ENCODE results near the gene TNFRSF14. TPM values are rescaled to one million over a fixed set of nuclear protein-coding genes. Genes with fewer than 3 reads are reported as not detected.

TNFRSF14 gene
- total RNA-seq: 2.4 TPM

GRCh38 chr1:2556277-2556677 is at the start of gene TNFRSF14:
TNFRSF14 (plus strand) TSS chr1:2556371; CDS start chr1:2556665, 294 bp downstream.
- DNase-seq (ENCODE audit: low spot score in 2 of 2) (peak in 1 of 2 donors; percentile 74), FAIRE-seq (no peak)

DNA sequence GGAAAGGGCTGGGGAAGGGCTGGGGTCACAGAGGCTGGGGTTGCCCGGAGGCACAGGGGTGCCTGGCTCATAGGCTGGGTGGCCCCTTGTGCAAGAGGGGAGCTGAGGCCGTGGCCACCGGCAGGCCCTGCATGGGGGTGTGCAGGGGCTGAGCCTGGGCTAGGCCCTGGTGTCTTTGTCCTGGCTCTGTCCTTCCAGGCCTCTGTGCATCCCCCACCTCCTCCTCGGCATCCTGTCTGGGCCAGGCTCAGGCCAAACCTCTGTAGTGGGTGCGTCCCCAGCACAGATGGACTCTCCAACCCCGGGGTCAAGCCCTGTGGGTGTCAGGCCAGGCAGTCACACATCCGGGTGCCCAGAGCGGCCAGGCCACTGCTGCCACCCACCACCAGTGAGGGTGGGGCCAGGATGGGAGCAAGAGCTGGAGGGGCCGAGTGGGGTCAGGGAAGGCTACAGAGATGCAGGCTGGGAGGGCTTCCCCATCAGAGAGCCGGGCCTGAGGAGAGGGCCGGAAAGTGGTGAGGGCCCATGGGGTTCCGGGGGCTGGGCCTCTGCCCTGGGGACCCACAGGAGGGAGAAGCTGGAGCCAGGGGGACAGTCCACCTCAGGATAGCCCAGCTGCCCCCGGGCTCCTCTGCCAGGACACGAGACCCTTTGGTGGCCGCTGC is 49.1 kb upstream of the TNFRSF14 start:
- no peak for DNase-seq (ENCODE audit: low spot score in 2 of 2)
- FAIRE-seq: no peak

- DNase-seq (ENCODE audit: low spot score in 2 of 2) (no peak), FAIRE-seq (no peak)
Observed at GRCh38 chr1:2507744-2508155, 48.4 kb upstream of the TNFRSF14 start.

GRCh38 chr1:2508180-2508579 is 48.0 kb upstream of the TNFRSF14 start:
- no peak for DNase-seq (ENCODE audit: low spot score in 2 of 2)
- no peak for FAIRE-seq

DNA sequence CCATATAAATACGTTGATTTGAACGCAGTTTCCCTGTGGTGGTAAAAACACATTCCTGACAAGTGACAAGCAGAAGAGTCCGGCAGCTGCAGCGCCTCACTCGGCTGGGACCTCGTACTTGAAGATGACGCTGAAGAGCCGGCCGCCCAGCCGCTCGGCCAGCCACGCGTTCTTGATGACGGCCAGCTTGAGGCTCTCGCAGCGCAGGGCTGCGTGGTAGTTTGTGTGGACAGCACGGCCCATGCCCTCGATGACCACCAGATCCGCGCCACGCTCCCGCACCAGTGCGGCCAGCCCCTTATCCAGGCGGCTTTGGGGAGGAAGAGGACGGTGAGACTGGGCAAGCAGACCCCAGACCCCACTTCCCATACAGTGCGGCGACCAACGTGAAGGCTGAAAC is 47.4 kb upstream of the TNFRSF14 start:
- DNase-seq (ENCODE audit: low spot score in 2 of 2): no peak
- FAIRE-seq: no peak

DNA sequence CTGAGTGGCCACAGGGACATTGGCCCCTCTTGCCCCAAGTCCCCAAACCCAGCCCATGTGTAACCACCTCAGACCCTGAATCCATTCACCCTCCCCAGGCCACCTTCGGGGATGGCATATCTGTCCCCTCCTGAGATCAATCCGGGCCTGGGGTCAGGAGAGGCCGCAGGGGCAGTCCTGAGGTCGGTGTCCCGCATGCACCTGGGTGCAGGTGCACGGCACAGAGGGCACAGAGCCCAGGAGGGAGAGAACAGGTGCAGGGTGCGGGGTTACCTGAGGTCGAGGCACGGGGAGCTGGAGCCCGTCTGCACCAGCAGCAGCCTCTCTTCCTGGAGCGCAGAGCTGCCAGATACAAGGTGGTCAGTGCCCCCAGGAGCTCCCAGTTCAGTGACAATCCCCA is 46.6 kb upstream of the TNFRSF14 start:
- no peak for FAIRE-seq
- no peak for DNase-seq (ENCODE audit: low spot score in 2 of 2)

GRCh38 chr1:2510366-2511155 is 45.6 kb upstream of the TNFRSF14 start:
- DNase-seq (ENCODE audit: low spot score in 2 of 2): no peak
- no peak for FAIRE-seq

- DNase-seq (ENCODE audit: low spot score in 2 of 2) (no peak), FAIRE-seq (no peak)
Observed at GRCh38 chr1:2512862-2513421, 43.2 kb upstream of the TNFRSF14 start.

DNA sequence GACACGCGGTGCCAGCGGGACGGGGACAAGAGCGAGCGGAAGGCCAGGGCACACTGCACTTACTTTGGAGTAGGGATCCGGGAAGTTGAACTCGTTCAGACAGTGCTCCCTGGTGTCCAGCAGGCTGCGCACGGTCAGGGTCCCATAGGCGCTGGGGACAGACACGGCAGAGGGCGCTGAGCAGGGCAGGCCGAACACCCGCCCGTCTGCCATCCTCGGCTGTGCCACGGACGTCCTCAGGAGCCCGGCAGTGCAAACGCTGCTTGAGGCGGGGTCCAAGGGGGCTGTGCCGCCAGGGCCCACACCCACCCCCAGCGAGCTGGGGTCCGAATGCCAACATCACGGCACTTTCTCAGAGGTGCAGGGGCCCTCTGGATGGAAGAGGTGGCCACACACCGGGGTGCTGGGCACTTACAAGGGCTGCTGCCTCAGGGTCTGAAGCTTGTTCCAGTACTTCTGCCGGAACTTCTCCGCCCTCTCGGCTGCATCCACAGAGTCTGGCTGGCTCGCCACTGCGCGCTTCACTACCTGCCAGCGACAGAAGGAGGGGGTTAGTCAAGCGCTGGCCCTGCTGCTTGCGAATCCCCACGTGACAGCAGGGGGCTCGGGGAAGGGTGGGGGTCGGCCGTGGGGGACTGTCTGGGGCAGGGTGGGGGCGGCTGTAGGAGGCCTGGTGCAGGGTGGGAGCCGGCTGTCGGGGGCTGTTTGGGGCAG is 42.1 kb upstream of the TNFRSF14 start:
- DNase-seq (ENCODE audit: low spot score in 2 of 2) (no peak), FAIRE-seq (no peak)

DNA sequence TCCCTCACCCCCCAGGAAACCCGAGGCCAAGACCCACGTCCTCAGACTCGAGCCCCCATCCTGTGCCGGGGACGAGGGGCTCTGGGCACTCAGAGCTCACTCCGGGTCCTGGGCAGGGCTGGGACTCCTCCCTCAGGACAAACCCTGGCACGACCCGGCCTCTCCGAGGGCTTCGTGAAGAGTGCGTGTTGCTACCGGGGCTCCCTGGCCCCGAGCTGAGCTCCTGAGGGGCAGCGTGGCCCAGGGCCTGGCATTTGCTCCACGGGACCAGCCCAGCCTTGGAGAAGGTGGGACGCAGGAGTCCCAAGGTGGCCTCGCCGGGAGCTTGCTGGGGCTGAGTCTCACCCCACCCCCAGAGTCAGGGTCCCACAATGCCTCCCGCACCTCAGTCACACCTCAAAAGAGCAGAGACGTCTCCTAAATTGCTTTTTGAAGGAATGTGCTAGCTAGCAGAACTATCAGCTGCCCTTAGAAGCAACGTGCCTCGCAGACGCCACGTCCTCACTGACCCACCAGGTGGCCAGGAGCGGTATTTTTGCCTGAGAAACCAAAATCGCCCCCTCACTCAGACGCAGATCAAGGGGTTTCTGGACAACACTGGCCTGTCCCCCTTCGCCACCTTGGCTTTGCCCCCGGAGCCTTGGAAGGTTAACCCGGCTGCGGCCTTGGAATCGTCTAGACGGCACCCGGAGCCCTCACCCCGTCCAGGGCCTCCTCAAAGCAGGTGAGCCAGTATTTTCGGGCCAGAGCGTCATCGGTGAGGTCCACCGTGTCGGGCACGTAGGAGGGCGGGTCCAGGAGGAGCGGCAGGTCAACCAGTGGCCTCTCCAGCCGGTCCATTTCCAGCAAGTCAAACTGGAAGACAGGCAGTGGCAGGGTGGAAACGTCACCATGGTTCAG is 41.1 kb upstream of the TNFRSF14 start:
- FAIRE-seq (no peak), DNase-seq (ENCODE audit: low spot score in 2 of 2) (no peak)

DNA sequence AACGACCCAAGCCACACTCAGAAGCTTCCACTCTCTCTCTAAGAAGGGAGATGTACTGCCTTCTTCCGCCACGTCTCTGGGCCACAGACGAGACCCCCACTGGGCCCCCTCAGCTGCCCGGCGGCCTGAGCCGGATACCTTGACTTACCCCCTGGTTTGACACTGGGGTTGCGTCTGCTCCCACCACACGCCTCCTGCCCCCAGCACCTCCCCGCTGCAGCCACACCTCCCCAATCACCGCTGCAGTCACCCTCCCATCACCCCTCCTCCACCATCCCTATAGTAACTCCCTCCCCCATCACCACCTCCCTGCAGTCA is 40.4 kb upstream of the TNFRSF14 start:
- DNase-seq (ENCODE audit: low spot score in 2 of 2) (no peak), FAIRE-seq (no peak)

DNA sequence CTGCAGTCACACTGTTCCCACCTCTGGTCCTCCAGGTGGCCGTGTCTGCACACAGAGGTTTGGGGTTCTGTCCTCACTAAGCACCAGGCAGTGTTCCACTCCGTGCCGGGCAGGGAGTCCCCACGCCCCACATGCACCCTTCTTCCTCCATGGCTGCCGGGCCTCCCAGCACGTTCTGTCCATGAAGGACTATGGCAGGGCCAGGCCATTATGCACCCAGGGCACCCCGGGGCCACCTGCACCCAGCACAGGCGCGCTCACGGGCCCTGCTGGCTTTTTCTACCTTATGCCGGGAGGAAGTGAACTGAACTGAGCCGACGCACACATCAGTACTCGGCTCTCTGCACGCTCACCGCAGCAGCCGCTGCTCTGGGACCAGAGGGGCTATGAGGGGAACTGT is 40.0 kb upstream of the TNFRSF14 start:
- FAIRE-seq: no peak
- DNase-seq (ENCODE audit: low spot score in 2 of 2): no peak

- FAIRE-seq (no peak), DNase-seq (ENCODE audit: low spot score in 2 of 2) (no peak)
Observed at GRCh38 chr1:2516946-2517345, 39.2 kb upstream of the TNFRSF14 start.

DNA sequence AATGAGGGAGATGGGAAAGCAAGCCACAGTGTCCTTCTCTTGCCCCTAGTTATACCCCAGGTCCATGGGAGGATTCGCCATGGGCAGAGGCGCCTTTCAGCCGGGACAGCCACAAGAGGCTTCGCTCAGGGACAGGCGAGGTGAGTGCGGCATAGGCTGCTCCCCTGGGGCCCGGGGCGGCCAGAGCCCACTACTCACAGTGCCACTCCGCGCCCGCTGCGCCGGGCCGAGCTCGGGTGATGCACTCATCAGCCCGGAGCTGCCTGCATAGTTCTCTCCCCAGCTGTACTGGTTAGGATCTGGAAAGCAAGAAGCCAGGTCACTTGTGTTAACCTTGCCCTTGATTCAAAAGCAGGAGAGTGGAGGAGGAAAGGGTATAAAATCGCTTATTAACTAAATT is 38.2 kb upstream of the TNFRSF14 start:
- DNase-seq (ENCODE audit: low spot score in 2 of 2) (no peak), FAIRE-seq (no peak)

- FAIRE-seq (no peak), DNase-seq (ENCODE audit: low spot score in 2 of 2) (no peak)
Observed at GRCh38 chr1:2518528-2518927, 37.6 kb upstream of the TNFRSF14 start.

- FAIRE-seq (no peak), DNase-seq (ENCODE audit: low spot score in 2 of 2) (no peak)
Observed at GRCh38 chr1:2519029-2519685, 37.0 kb upstream of the TNFRSF14 start.

GRCh38 chr1:2519729-2520128 is 36.4 kb upstream of the TNFRSF14 start:
- no peak for FAIRE-seq
- no peak for DNase-seq (ENCODE audit: low spot score in 2 of 2)

- DNase-seq (ENCODE audit: low spot score in 2 of 2) (no peak), FAIRE-seq (no peak)
Observed at GRCh38 chr1:2520206-2520605, 36.0 kb upstream of the TNFRSF14 start.

DNA sequence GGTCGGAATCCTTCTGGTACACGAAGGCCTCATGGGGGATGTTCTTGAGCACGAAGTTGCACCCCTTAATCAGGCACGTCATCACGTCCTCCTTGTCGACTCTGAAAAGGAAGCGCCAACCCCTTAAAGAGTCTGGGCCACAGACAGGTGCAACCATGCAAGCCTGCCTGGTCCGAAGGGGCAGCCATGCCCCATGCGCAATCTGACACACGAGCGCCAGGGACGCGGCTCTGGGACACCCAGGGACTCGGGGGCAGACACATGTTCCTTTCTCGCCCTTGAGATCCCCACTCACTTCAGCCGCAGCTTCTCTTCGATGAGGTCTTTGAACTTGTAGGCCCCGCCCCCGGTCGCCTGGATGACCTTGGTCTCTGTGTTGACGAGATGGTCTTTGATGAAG is 35.4 kb upstream of the TNFRSF14 start:
- DNase-seq (ENCODE audit: low spot score in 2 of 2) (no peak), FAIRE-seq (no peak)

GRCh38 chr1:2522230-2522629 is 33.9 kb upstream of the TNFRSF14 start:
- FAIRE-seq (no peak), DNase-seq (ENCODE audit: low spot score in 2 of 2) (no peak)
